ENCODE measurements around the gene GUCD1.

GUCD1 gene

GRCh38 chr22:24503137-24503842 lies 51.6 kb downstream of the GUCD1 start (continued):
- TF ChIP-seq PRDM10 (tag by site-specific recombination; IDR thresholded peaks at IDR 0.05) (no peak), ZNF26 (tag by site-specific recombination; IDR thresholded peaks at IDR 0.05) (no peak), ZNF513 (tag by site-specific recombination; IDR thresholded peaks at IDR 0.05) (peak; percentile 50; the same call in 1 of the 2 replicates), ZNF202 (tag by site-specific recombination; IDR thresholded peaks at IDR 0.05; ENCODE audit: borderline replicate concordance) (no peak), ZNF585B (tag by site-specific recombination; IDR thresholded peaks at IDR 0.05) (no peak), SETDB1 (IDR thresholded peaks at IDR 0.05; ENCODE audit: insufficient read length, low read length) (no peak), YY1 (tag by site-specific recombination; IDR thresholded peaks at IDR 0.05) (no peak), SP3 (tag by site-specific recombination; IDR thresholded peaks at IDR 0.05) (no peak), ZNF404 (tag by site-specific recombination; IDR thresholded peaks at IDR 0.05) (no peak), SCRT1 (tag by site-specific recombination; IDR thresholded peaks at IDR 0.05; ENCODE audit: borderline replicate concordance) (no peak), HOXA7 (CRISPR knock-in tag; IDR thresholded peaks at IDR 0.05; ENCODE audit: borderline replicate concordance) (no peak), ZNF600 (tag by site-specific recombination; IDR thresholded peaks at IDR 0.05) (no peak), ZNF654 (tag by site-specific recombination; IDR thresholded peaks at IDR 0.05; ENCODE audit: low read depth) (peak; percentile 74), TRIM28 (IDR thresholded peaks at IDR 0.05; ENCODE audit: borderline replicate concordance, low read length) (no peak), ZNF660 (tag by site-specific recombination; IDR thresholded peaks at IDR 0.05) (no peak), ZNF623 (tag by site-specific recombination; IDR thresholded peaks at IDR 0.05) (peak; percentile 56), ZNF138 (tag by site-specific recombination; IDR thresholded peaks at IDR 0.05; ENCODE audit: borderline replicate concordance) (no peak), ZNF394 (tag by site-specific recombination; IDR thresholded peaks at IDR 0.05; ENCODE audit: borderline replicate concordance) (no peak), ZNF239 (tag by site-specific recombination; IDR thresholded peaks at IDR 0.05) (no peak), PRDM2 (tag by site-specific recombination; IDR thresholded peaks at IDR 0.05; ENCODE audit: borderline replicate concordance) (no peak), SP2 (tag by site-specific recombination; IDR thresholded peaks at IDR 0.05) (no peak), PRDM1 (tag by site-specific recombination; IDR thresholded peaks at IDR 0.05) (0 out of 2 replicates have a peak, but pooled peaks have one; percentile 6), ZNF837 (tag by site-specific recombination; IDR thresholded peaks at IDR 0.05) (no peak), ZNF280D (tag by site-specific recombination; IDR thresholded peaks at IDR 0.05) (no peak), ZNF133 (tag by site-specific recombination; IDR thresholded peaks at IDR 0.05) (no peak)
